ENCODE measurements around the gene DDX56.

DDX56 gene, protein sequence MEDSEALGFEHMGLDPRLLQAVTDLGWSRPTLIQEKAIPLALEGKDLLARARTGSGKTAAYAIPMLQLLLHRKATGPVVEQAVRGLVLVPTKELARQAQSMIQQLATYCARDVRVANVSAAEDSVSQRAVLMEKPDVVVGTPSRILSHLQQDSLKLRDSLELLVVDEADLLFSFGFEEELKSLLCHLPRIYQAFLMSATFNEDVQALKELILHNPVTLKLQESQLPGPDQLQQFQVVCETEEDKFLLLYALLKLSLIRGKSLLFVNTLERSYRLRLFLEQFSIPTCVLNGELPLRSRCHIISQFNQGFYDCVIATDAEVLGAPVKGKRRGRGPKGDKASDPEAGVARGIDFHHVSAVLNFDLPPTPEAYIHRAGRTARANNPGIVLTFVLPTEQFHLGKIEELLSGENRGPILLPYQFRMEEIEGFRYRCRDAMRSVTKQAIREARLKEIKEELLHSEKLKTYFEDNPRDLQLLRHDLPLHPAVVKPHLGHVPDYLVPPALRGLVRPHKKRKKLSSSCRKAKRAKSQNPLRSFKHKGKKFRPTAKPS

DNA sequence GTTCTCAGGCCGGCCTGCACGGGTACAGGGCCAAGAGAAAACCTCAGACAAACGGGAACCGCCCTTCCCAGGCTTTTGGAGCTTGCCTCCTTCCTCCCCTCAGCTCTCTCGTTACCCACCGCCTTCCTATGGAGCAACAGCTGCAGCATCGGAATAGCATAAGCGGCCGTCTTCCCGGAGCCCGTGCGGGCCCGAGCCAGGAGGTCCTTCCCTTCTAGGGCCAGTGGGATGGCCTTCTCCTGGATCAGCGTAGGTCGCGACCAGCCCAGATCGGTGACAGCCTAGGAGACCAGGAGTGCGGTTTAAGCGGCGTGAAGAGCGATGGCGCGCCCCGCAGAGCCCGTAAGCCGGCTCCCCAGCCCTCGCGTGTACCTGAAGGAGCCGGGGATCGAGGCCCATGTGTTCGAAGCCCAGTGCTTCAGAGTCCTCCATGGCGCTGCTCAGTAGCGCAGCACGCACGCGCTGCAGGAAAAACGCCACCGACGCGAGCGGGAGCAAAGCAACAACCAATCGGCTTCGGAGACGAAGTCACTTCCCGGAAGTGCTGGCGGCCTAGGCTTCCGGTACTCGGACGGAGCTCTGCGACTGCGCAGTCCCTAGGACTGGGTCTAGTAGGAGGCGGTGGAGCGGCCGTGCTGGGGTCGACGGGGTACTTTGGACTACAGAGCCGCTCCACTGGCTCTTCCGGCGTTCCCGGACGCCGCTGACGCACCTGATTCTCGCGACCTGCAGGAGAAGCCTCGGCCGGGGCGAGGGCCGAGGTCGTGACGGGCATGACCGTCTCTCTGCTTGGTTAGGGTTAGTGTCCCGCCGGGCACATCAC, at the start of gene DDX56:
Gene DDX56, minus strand, starts transcription at position 445 of the 823 bp plus-strand sequence. Its CDS starts 13 bp downstream, at position 432.
- TF ChIP-seq, protein P1, sequence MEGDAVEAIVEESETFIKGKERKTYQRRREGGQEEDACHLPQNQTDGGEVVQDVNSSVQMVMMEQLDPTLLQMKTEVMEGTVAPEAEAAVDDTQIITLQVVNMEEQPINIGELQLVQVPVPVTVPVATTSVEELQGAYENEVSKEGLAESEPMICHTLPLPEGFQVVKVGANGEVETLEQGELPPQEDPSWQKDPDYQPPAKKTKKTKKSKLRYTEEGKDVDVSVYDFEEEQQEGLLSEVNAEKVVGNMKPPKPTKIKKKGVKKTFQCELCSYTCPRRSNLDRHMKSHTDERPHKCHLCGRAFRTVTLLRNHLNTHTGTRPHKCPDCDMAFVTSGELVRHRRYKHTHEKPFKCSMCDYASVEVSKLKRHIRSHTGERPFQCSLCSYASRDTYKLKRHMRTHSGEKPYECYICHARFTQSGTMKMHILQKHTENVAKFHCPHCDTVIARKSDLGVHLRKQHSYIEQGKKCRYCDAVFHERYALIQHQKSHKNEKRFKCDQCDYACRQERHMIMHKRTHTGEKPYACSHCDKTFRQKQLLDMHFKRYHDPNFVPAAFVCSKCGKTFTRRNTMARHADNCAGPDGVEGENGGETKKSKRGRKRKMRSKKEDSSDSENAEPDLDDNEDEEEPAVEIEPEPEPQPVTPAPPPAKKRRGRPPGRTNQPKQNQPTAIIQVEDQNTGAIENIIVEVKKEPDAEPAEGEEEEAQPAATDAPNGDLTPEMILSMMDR (IDR thresholded peaks at IDR 0.05), result no peak
- peak within 1 kb of the TSS; percentile 97 for H3K4me3 Mint-ChIP-seq
- no peaks in the 10 kb centered on the region for H3K27me3 Mint-ChIP-seq (ENCODE audit: low read depth, poor library complexity)
- no peaks in the 10 kb centered on the region for H3K9me3 Mint-ChIP-seq
- H3K4me1 Mint-ChIP-seq, result peaks cover 36% of the 10 kb centered on the region
- H3K27ac Mint-ChIP-seq, result peak within 1 kb of the TSS; percentile 98
- H3K36me3 Mint-ChIP-seq (ENCODE audit: low read depth), result peaks cover 55% of the 10 kb centered on the region
- DNase-seq, result peak; percentile 93

DNA sequence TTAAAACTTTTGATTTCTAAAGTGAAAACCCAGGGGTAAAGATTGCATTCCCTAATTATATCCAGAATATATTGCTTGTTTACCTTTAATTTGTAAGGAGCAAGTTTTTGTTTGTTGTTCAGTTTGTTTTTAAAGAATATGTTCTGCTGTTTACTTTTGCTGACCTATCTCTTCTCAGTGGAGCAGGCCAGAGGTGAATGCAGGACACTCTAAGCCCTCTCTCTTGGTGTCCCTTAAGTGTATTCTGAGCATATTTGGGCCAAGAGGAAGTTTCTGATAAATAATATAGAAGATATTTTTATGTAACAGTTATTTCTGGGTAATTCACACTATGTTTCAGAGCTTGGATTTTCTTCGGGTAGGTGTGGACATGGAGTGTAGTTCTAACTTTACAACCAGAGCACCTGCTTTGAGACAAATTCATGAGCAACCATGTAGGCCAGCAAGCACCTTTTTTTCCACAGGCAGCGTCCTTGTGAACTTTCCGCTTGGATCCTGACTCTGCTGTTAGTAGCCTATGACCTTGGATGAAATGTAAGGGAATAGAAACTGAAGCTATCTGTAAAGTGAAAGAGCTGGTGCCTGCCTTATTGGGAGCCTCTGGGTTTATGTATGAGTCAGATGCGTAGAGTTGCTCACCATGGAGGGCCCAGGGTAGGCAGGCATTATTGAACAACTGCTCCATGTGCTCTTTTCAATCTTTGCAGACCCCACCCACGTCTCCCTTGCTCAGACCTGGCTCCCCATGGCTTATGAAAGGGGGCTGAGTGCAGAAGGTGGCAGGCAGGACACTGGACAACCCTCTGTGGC, 48.8 kb upstream of the DDX56 start:
- Mint-ChIP-seq H3K4me1 (peaks cover 23% of the 10 kb centered on the region), H3K9me3 (no peaks in the 10 kb centered on the region)

DNA sequence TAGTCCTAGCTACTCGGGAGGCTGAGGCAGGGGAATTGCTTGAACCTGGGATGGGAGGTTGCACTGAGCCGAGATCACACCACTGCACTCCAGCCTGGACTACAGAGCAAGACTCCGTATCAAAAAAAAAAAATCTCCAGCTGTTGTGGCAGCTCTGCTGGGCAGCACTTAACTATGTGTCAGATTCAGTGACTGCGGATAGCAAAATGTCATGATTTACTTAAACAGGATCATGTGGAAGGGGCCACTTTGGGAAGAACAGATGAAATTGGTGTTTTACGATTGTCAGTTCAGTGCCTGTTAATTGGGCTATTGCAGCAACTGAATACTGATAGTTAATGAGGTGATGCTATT, 48.0 kb upstream of the DDX56 start:
- peak overlapping the region; percentile 69 for H3K27ac Mint-ChIP-seq
- H3K4me3 Mint-ChIP-seq, result no peak overlapping the region

More for the DNA sequence above, 48.8 kb upstream of the DDX56 start:
- H3K36me3 Mint-ChIP-seq (ENCODE audit: low read depth), result peaks cover 24% of the 10 kb centered on the region
- H3K4me3 Mint-ChIP-seq, result no peak overlapping the region
- TF ChIP-seq, protein P1 (IDR thresholded peaks at IDR 0.05), result no peak
- H3K27me3 Mint-ChIP-seq (ENCODE audit: low read depth, poor library complexity), result no peaks in the 10 kb centered on the region
- H3K27ac Mint-ChIP-seq, result peak overlapping the region; percentile 57
- DNase-seq, result no peak

DNA sequence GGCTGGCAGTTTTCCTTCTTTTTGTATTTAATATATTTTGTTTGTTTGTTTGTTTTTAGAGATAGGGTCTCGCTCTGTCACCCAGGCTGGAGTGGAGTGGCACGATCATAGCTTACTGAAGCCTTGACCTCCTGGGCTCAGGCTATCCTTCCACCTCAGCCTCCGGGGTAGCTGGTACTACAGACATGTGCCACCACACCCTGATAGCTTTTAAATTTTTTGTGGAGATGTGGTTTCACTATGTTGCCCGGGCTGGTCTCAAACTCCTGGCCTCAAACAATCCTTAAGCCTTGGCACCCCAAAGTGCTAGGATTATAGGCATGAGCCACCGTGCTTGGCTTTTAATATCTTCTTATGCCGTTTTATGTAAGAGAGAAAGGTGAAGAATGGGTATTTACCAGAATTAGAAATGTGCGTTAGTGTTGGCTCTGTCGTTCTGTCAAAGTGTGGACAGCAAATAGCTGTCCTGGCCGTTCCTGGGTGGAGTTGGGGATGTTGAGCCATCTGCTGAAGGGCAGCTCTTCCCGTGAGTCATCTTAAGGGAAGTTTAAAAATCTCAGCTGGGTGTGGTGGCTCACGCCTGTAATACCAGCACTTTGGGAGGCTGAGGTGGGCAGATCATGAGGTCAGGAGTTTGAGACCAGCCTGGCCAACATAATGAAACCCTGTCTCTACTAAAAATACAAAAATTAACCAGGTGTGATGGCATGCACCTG, 47.5 kb upstream of the DDX56 start:
- H3K27ac Mint-ChIP-seq, result peak overlapping the region; percentile 69
- no peak for DNase-seq

More for the DNA sequence above, 48.0 kb upstream of the DDX56 start:
- no peak for DNase-seq
- Mint-ChIP-seq H3K9me3 (no peaks in the 10 kb centered on the region), H3K36me3 (ENCODE audit: low read depth) (peaks cover 24% of the 10 kb centered on the region), H3K27me3 (ENCODE audit: low read depth, poor library complexity) (no peaks in the 10 kb centered on the region), H3K4me1 (peaks cover 26% of the 10 kb centered on the region)
- TF ChIP-seq, protein P1 (IDR thresholded peaks at IDR 0.05), result no peak

More for the DNA sequence above, 47.5 kb upstream of the DDX56 start:
- TF ChIP-seq, protein P1 (IDR thresholded peaks at IDR 0.05), result no peak
- Mint-ChIP-seq H3K4me1 (peaks cover 26% of the 10 kb centered on the region), H3K4me3 (no peak overlapping the region), H3K36me3 (ENCODE audit: low read depth) (peaks cover 24% of the 10 kb centered on the region), H3K9me3 (no peaks in the 10 kb centered on the region), H3K27me3 (ENCODE audit: low read depth, poor library complexity) (no peaks in the 10 kb centered on the region)
